T-cell (primary cell): ENCODE measurements around the gene SLC25A42. TPM values are rescaled to one million over a fixed set of nuclear protein-coding genes. Genes with fewer than 3 reads are reported as not detected.

ENCODE experiments used
- ATAC-seq, 4 experiments: fragments of 200-7000 bp in 3 of 4; fragments of 150-1000 bp in 1 of 4; cut with Tn5 transposase; replicated peaks in 1 of 4; 1 replicate in 3 of 4; 2 replicates in 1 of 4; pipeline ENCODE4 v1.10.0; 2021; ENCODE audit warnings: moderate library complexity in 3 of 4, mild to moderate bottlenecking in 2 of 4, moderate number of reproducible peaks in 1 of 4
- CTCF ChIA-PET, 2 donors: fragments of 300-600 bp; sonication (Branson Sonifier 250); formaldehyde crosslinking; loops; one replicate each; lab custom pipeline; 2022; ENCODE audit warnings: antibody characterized with exemption in 2 of 2; lab: Charles Lee
- POLR2A ChIA-PET, 2 donors: fragments of 300-600 bp; sonication (Branson Sonifier 250); formaldehyde crosslinking; loops; one replicate each; lab custom pipeline; 2022; ENCODE audit warnings: antibody characterized with exemption in 2 of 2; lab: Charles Lee
- DNase-seq, 35 experiments: peaks; one replicate each; pipeline versions ENCODE4 v3.0.0 to v3.0.0-alpha.2; 2013 to 2023
- H3K27ac ChIP-seq: one replicate; pipeline ENCODE4 v1.5.1; 2013; ENCODE audit warnings: low read length
- H3K27me3 ChIP-seq, 2 experiments: replicated peaks in 1 of 2; 1 replicate in 1 of 2; 2 replicates in 1 of 2; pipeline versions ENCODE4 v1.6.1 to v1.7.0; 2013; ENCODE audit warnings: low read length in 1 of 2, mixed read lengths in 1 of 2; ENCODE audit not compliant: control insufficient read depth in 2 of 2, insufficient read depth in 2 of 2; ENCODE audit errors: extremely low read depth in 1 of 2
- H3K36me3 ChIP-seq, 2 donors: 1 replicate in 1 of 2; 2 replicates in 1 of 2; pipeline versions ENCODE4 v1.6.1 to v1.7.0; 2013; ENCODE audit warnings: low read length in 1 of 2; ENCODE audit not compliant: control insufficient read depth in 2 of 2, insufficient read depth in 1 of 2; ENCODE audit errors: extremely low read depth in 1 of 2
- H3K4me1 ChIP-seq, 2 experiments: 1 replicate in 1 of 2; 2 replicates in 1 of 2; pipeline versions ENCODE4 v1.6.1 to v1.7.0; 2013; ENCODE audit warnings: low read length in 2 of 2, mixed read lengths in 1 of 2; ENCODE audit not compliant: insufficient read depth in 2 of 2, control insufficient read depth in 1 of 2; ENCODE audit errors: extremely low read depth in 1 of 2
- H3K4me3 ChIP-seq, 2 donors: 1 replicate in 1 of 2; 2 replicates in 1 of 2; pipeline versions ENCODE4 v1.5.1 to v1.7.0; 2013; ENCODE audit warnings: mild to moderate bottlenecking in 2 of 2, low read length in 1 of 2, moderate library complexity in 1 of 2; ENCODE audit not compliant: control insufficient read depth in 1 of 2; ENCODE audit errors: extremely low read depth in 1 of 2
- H3K9me3 ChIP-seq: 2 replicates; pipeline ENCODE4 v1.7.0; 2013
- H3K27ac Mint-ChIP-seq, 2 donors: one replicate each; pipeline ENCODE4 v1.8.0; 2020 to 2021; ENCODE audit warnings: mild to moderate bottlenecking in 2 of 2, mixed read lengths in 2 of 2
- H3K27me3 Mint-ChIP-seq, 2 donors: one replicate each; pipeline ENCODE4 v1.8.0; 2021 to 2022; ENCODE audit warnings: mixed read lengths in 2 of 2
- H3K36me3 Mint-ChIP-seq: one replicate; pipeline ENCODE4 v1.8.0; 2021; ENCODE audit warnings: mixed read lengths
- H3K4me1 Mint-ChIP-seq, 3 donors: one replicate each; pipeline ENCODE4 v1.8.0; 2020 to 2022; ENCODE audit warnings: mixed read lengths in 3 of 3, mild to moderate bottlenecking in 1 of 3
- H3K4me3 Mint-ChIP-seq, 3 donors: one replicate each; pipeline ENCODE4 v1.8.0; 2020 to 2022; ENCODE audit warnings: mild to moderate bottlenecking in 3 of 3, mixed read lengths in 3 of 3, moderate library complexity in 3 of 3
- H3K9me3 Mint-ChIP-seq, 3 donors: one replicate each; pipeline ENCODE4 v1.8.0; 2020 to 2022; ENCODE audit warnings: mixed read lengths in 3 of 3
- WGBS: methylation state at CpG from one replicate; pipeline ENCODE4 v1.1.5; 2013; ENCODE audit warnings: missing lambda C conversion rate; ENCODE audit not compliant: insufficient coverage; 5-methylcytosine and 5-hydroxymethylcytosine counted together
- total RNA-seq, 35 experiments: library from RNA in 6 of 35; stranded (reverse) in 6 of 35; fragments of 120-200 nt in 1 of 35; gene quantifications; one replicate each; pipeline versions ENCODE4 v1.2.1 to v1.2.4 and lab custom pipeline; 2013 to 2026

The SLC25A42 gene
- total RNA-seq, 5 donors from 2014 or later (not counting 1 experiment from before 2014, with no cell fraction given), result 24.9 to 35.0 (median 30.5) TPM

- Histone ChIP-seq H3K4me3 (no peak overlapping the region), H3K27ac (no peak overlapping the region), H3K9me3 (no peaks in the 10 kb centered on the region), H3K27me3 (no peaks in the 10 kb centered on the region), H3K36me3 (peaks cover 3 to 4% of the 10 kb centered on the region in 2 donors), H3K4me1 (no peaks in the 10 kb centered on the region)
- ATAC-seq (no peak), DNase-seq (no peak)
- ChIA-PET POLR2A (no interaction called here), CTCF (interaction anchor here in 1 of 2 donors (1.1 kb wide), 1 partner anchor 1111 kb away, joined by 3 read pairs; no protein-coding TSS in a partner anchor)
- no peaks in the 10 kb centered on the region for H3K27me3 Mint-ChIP-seq
- 84% methylated on average over 3 of the region's 10 CpGs for WGBS
- H3K4me3 Mint-ChIP-seq, result no peak overlapping the region
- H3K9me3 Mint-ChIP-seq, result no peaks in the 10 kb centered on the region
- H3K27ac Mint-ChIP-seq, result no peak overlapping the region
- H3K36me3 Mint-ChIP-seq, result peaks cover 23% of the 10 kb centered on the region
- H3K4me1 Mint-ChIP-seq, result no peaks in the 10 kb centered on the region
These were observed 91.9 kb downstream of the SLC25A42 start for GRCh38 chr19:19155495-19156219.

- Mint-ChIP-seq H3K36me3 (peaks cover 23% of the 10 kb centered on the region), H3K9me3 (no peaks in the 10 kb centered on the region), H3K4me1 (peaks cover 2 to 7% (median 2%) of the 10 kb centered on the region in 3 donors), H3K27me3 (no peaks in the 10 kb centered on the region), H3K27ac (no peak overlapping the region), H3K4me3 (no peak overlapping the region)
- H3K9me3 ChIP-seq, result no peaks in the 10 kb centered on the region
- no peak for DNase-seq
- H3K27ac ChIP-seq, result no peak overlapping the region
- H3K4me3 ChIP-seq, result no peak overlapping the region
- ChIA-PET CTCF (interaction anchor here (0.6 to 1.1 kb wide), 3 partner anchors 12 to 68 kb away, joined by 3 to 5 read pairs (median 3); no protein-coding TSS in a partner anchor), POLR2A (no interaction called here)
- no peak for ATAC-seq
- no peaks in the 10 kb centered on the region for H3K27me3 ChIP-seq
- WGBS, result 90% methylated on average over 2 of the region's 6 CpGs
- H3K4me1 ChIP-seq, result no peaks in the 10 kb centered on the region
- peaks cover 3 to 4% of the 10 kb centered on the region in 2 donors for H3K36me3 ChIP-seq
These were observed 94.0 kb downstream of the SLC25A42 start for GRCh38 chr19:19157808-19158207.

- H3K4me3 ChIP-seq, result no peak overlapping the region
- Mint-ChIP-seq H3K4me1 (peaks cover 2 to 7% (median 2%) of the 10 kb centered on the region in 3 donors), H3K27me3 (no peaks in the 10 kb centered on the region), H3K9me3 (no peaks in the 10 kb centered on the region), H3K27ac (no peak overlapping the region), H3K36me3 (peaks cover 23% of the 10 kb centered on the region), H3K4me3 (no peak overlapping the region)
- WGBS, result no CpG with 5 or more reads among the region's 4 CpGs
- DNase-seq (no peak), ATAC-seq (no peak)
- H3K4me1 ChIP-seq, result no peaks in the 10 kb centered on the region
- CTCF ChIA-PET, result interaction anchor here in 1 of 2 donors (0.6 to 0.7 kb wide), 4 partner anchors 18 to 1829 kb away, joined by 3 to 6 read pairs (median 4); no protein-coding TSS in a partner anchor
- H3K27ac ChIP-seq, result no peak overlapping the region
- H3K27me3 ChIP-seq, result no peaks in the 10 kb centered on the region
- H3K9me3 ChIP-seq, result no peaks in the 10 kb centered on the region
- H3K36me3 ChIP-seq, result peaks cover 3 to 4% of the 10 kb centered on the region in 2 donors
- POLR2A ChIA-PET, result no interaction called here
These were observed 95.7 kb downstream of the SLC25A42 start for GRCh38 chr19:19159534-19159933.

- H3K4me1 Mint-ChIP-seq, result peaks cover 2 to 7% (median 2%) of the 10 kb centered on the region in 3 donors
- H3K9me3 Mint-ChIP-seq, result no peaks in the 10 kb centered on the region
- no peaks in the 10 kb centered on the region for H3K4me1 ChIP-seq
- no peaks in the 10 kb centered on the region for H3K27me3 Mint-ChIP-seq
- WGBS, result 72% methylated on average over 6 of the region's 26 CpGs
- no peak for ATAC-seq
- H3K4me3 Mint-ChIP-seq, result no peak overlapping the region
- H3K36me3 Mint-ChIP-seq, result peaks cover 16% of the 10 kb centered on the region
- H3K27me3 ChIP-seq, result no peaks in the 10 kb centered on the region
- CTCF ChIA-PET, result interaction anchor here in 1 of 2 donors (0.7 kb wide), 1 partner anchor 1828 kb away, joined by 3 read pairs; no protein-coding TSS in a partner anchor
- POLR2A ChIA-PET, result no interaction called here
- no peak for DNase-seq
- no peak overlapping the region for H3K4me3 ChIP-seq
- H3K27ac Mint-ChIP-seq, result no peak overlapping the region
- H3K27ac ChIP-seq, result no peak overlapping the region
- no peaks in the 10 kb centered on the region for H3K9me3 ChIP-seq
- H3K36me3 ChIP-seq, result peaks cover 2 to 3% of the 10 kb centered on the region in 2 donors
These were observed 96.8 kb downstream of the SLC25A42 start for GRCh38 chr19:19160461-19161035.

GRCh38 chr19:19162495-19162894 is 98.7 kb downstream of the SLC25A42 start:
- CTCF ChIA-PET, result no interaction called here
- no peak overlapping the region for H3K4me3 ChIP-seq
- H3K4me1 ChIP-seq, result no peaks in the 10 kb centered on the region
- H3K9me3 ChIP-seq, result no peaks in the 10 kb centered on the region
- Mint-ChIP-seq H3K4me3 (no peak overlapping the region), H3K27ac (no peak overlapping the region), H3K9me3 (no peaks in the 10 kb centered on the region), H3K27me3 (no peaks in the 10 kb centered on the region), H3K36me3 (peaks cover 4% of the 10 kb centered on the region), H3K4me1 (peaks cover 2 to 7% (median 2%) of the 10 kb centered on the region in 3 donors)
- WGBS, result 91% methylated on average over 7 of the region's 7 CpGs
- no peaks in the 10 kb centered on the region for H3K27me3 ChIP-seq
- peaks cover 0 to 5% of the 10 kb centered on the region in 2 donors for H3K36me3 ChIP-seq
- ATAC-seq (no peak), DNase-seq (no peak)
- POLR2A ChIA-PET, result no interaction called here
- H3K27ac ChIP-seq, result no peak overlapping the region
